Tibial artery (tissue), 4 donors: Measurements from ENCODE around the gene CGNL1.

Source experiments
- DNase-seq, 2 donors: peaks; one replicate each; pipeline ENCODE4 v3.0.0-alpha.2; 2019
- H3K27ac ChIP-seq, 2 donors: fragments of 200-600 bp; sonication (generic) in 1 of 2; 1 replicate in 1 of 2; 2 replicates in 1 of 2; pipeline ENCODE4 v1.5.1; 2018 to 2019; ENCODE audit warnings: mild to moderate bottlenecking in 1 of 2
- H3K27me3 ChIP-seq, 2 donors: fragments of 200-600 bp; sonication (generic) in 1 of 2; one replicate each; pipeline versions ENCODE4 v1.5.1 to v1.6.0; 2016 to 2019
- H3K36me3 ChIP-seq, 3 donors: fragments of 200-600 bp; sonication (generic) in 2 of 3; one replicate each; pipeline ENCODE4 v1.5.1; 2016 to 2019; ENCODE audit warnings: mild to moderate bottlenecking in 2 of 3
- H3K4me1 ChIP-seq, 4 donors: fragments of 200-600 bp; sonication (generic) in 2 of 4; 1 replicate in 3 of 4; 2 replicates in 1 of 4; pipeline ENCODE4 v1.5.1; 2016 to 2019
- H3K4me3 ChIP-seq, 2 donors: fragments of 200-600 bp; sonication (generic) in 1 of 2; 1 replicate in 1 of 2; 2 replicates in 1 of 2; pipeline ENCODE4 v1.5.1; 2018 to 2019; ENCODE audit warnings: mild to moderate bottlenecking in 2 of 2
- H3K9me3 ChIP-seq, 3 donors: fragments of 200-600 bp; sonication (generic) in 1 of 3; one replicate each; pipeline ENCODE4 v1.5.1; 2016 to 2019
- intact Hi-C: fragments of 100-400 bp; cut with DNase I; formaldehyde crosslinking; loops from one replicate; pipeline ENCODE4 v1.15.0; 2023; ENCODE audit warnings: low total_unique reads
- TF ChIP-seq, protein P1 (sequence below), 2 experiments: fragments of 200-600 bp in 1 of 2; fragments of 450-650 bp in 1 of 2; IDR thresholded peaks; one replicate each; pipeline ENCODE4 v1.5.1; 2017 to 2019; ENCODE audit warnings: antibody characterized with exemption in 2 of 2, mild to moderate bottlenecking in 1 of 2, moderate library complexity in 1 of 2

The CGNL1 gene

GRCh38 chr15:57561041-57561711, 184.9 kb downstream of the CGNL1 start:
- Histone ChIP-seq H3K4me1 (no peaks in the 10 kb centered on the region), H3K36me3 (no peaks in the 10 kb centered on the region), H3K27me3 (no peaks in the 10 kb centered on the region), H3K27ac (no peak overlapping the region), H3K9me3 (no peaks in the 10 kb centered on the region), H3K4me3 (no peak overlapping the region)
- intact Hi-C loops, result loop anchor here (5.0 kb wide), 1 partner anchor 301 kb away; no protein-coding TSS in a partner anchor
- TF ChIP-seq, protein P1, sequence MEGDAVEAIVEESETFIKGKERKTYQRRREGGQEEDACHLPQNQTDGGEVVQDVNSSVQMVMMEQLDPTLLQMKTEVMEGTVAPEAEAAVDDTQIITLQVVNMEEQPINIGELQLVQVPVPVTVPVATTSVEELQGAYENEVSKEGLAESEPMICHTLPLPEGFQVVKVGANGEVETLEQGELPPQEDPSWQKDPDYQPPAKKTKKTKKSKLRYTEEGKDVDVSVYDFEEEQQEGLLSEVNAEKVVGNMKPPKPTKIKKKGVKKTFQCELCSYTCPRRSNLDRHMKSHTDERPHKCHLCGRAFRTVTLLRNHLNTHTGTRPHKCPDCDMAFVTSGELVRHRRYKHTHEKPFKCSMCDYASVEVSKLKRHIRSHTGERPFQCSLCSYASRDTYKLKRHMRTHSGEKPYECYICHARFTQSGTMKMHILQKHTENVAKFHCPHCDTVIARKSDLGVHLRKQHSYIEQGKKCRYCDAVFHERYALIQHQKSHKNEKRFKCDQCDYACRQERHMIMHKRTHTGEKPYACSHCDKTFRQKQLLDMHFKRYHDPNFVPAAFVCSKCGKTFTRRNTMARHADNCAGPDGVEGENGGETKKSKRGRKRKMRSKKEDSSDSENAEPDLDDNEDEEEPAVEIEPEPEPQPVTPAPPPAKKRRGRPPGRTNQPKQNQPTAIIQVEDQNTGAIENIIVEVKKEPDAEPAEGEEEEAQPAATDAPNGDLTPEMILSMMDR (IDR thresholded peaks at IDR 0.05), result peak; percentile 90 to 91
- DNase-seq, result peak; percentile 73 to 78

GRCh38 chr15:57562196-57562769, 186.0 kb downstream of the CGNL1 start:
- Histone ChIP-seq H3K4me3 (no peak overlapping the region), H3K27me3 (no peaks in the 10 kb centered on the region), H3K9me3 (no peaks in the 10 kb centered on the region), H3K36me3 (no peaks in the 10 kb centered on the region), H3K4me1 (no peaks in the 10 kb centered on the region), H3K27ac (no peak overlapping the region)
- DNase-seq, result no peak
- TF ChIP-seq, protein P1 (IDR thresholded peaks at IDR 0.05), result no peak
- intact Hi-C loops, result loop anchor here (5.0 kb wide), 1 partner anchor 300 kb away; no protein-coding TSS in a partner anchor

DNA sequence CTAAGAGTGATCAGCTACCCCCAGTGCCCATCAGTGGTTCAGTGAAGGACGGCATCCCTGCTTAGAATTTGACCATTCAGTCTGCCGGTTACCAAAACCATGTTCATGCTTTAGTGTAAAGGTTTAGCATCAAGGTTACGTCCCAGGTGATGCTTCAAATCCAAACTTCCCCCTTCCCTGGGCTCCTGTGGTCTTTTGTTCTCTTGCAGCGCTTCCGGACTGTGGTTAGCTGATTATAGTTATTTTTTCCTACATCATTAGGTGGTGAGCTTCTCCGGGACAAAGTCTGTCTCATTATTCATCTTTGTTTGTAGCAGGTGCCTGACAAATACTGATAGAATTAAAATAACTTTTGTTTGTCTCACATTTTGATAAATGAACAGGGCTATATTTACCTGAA, 187.1 kb downstream of the CGNL1 start:
- Histone ChIP-seq H3K27me3 (no peaks in the 10 kb centered on the region), H3K36me3 (no peaks in the 10 kb centered on the region), H3K4me3 (no peak overlapping the region), H3K27ac (no peak overlapping the region), H3K9me3 (no peaks in the 10 kb centered on the region), H3K4me1 (no peaks in the 10 kb centered on the region)
- TF ChIP-seq, protein P1 (IDR thresholded peaks at IDR 0.05), result no peak
- no peak for DNase-seq
- intact Hi-C loops, result loop anchor here (5.0 kb wide), 1 partner anchor 299 kb away; no protein-coding TSS in a partner anchor

GRCh38 chr15:57565311-57565710, 189.0 kb downstream of the CGNL1 start:
- no peak overlapping the region for H3K27ac ChIP-seq
- H3K27me3 ChIP-seq, result no peaks in the 10 kb centered on the region
- no peaks in the 10 kb centered on the region for H3K36me3 ChIP-seq
- no peaks in the 10 kb centered on the region for H3K4me1 ChIP-seq
- TF ChIP-seq, protein P1 (IDR thresholded peaks at IDR 0.05), result no peak
- no peak for DNase-seq
- intact Hi-C loops, result no loop called here
- no peaks in the 10 kb centered on the region for H3K9me3 ChIP-seq
- H3K4me3 ChIP-seq, result no peak overlapping the region

DNA sequence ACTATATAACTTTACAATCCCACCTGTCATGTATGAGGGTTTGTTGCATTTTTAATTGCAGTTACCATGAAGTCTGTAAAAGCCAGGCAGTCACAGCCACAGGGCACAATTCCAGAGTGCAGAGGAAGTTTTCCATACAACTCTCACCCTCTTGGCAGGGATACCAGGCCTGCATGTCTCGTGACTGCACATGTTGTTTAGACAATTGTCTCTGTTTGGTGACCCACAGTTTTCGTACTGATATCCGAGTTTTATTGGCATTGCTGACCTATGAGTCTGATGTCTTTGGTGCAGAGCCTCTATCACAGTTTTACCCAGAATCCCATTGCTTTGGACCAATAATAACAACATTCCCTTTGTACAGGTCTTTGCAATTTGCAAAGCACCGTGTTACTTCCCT, 190.5 kb downstream of the CGNL1 start:
- no peak for DNase-seq
- no peak overlapping the region for H3K27ac ChIP-seq

More for the DNA sequence above, 190.5 kb downstream of the CGNL1 start:
- no peaks in the 10 kb centered on the region for H3K9me3 ChIP-seq
- H3K4me3 ChIP-seq, result no peak overlapping the region
- H3K36me3 ChIP-seq, result no peaks in the 10 kb centered on the region
- intact Hi-C loops, result no loop called here
- TF ChIP-seq, protein P1 (IDR thresholded peaks at IDR 0.05), result no peak
- no peaks in the 10 kb centered on the region for H3K4me1 ChIP-seq
- no peaks in the 10 kb centered on the region for H3K27me3 ChIP-seq
